PFSK-1 (cell line): Measurements from ENCODE around the gene GP1BA.

Source experiments
- POLR2AphosphoS5 ChIP-seq: IDR thresholded peaks from 2 replicates; pipeline ENCODE4 v1.6.1; 2012; ENCODE audit warnings: low read depth, mild to moderate bottlenecking, control low read depth, low read length, moderate library complexity
- REST ChIP-seq, 2 experiments: IDR thresholded peaks; 2 replicates each; pipeline versions ENCODE4 v1.6.1 to v1.8.0; 2011 to 2012; ENCODE audit warnings: low read depth in 2 of 2, low read length in 2 of 2, control low read depth in 1 of 2, inconsistent platforms in 1 of 2, mild to moderate bottlenecking in 1 of 2, moderate library complexity in 1 of 2; ENCODE audit not compliant: insufficient read depth in 1 of 2
- SIN3A ChIP-seq: IDR thresholded peaks from 2 replicates; pipeline ENCODE4 v1.6.1; 2012; ENCODE audit warnings: mild to moderate bottlenecking, low read length, moderate library complexity, borderline replicate concordance; ENCODE audit not compliant: insufficient read depth
- TAF1 ChIP-seq: IDR thresholded peaks from 2 replicates; pipeline ENCODE4 v1.6.1; 2012; ENCODE audit warnings: low read length, control low read depth, borderline replicate concordance; ENCODE audit not compliant: insufficient read depth

GRCh38 chr17:4956493-4957061 lies 24.5 kb downstream of the GP1BA start:
- TF ChIP-seq TAF1 = no peak
- TF ChIP-seq REST (IDR thresholded peaks at IDR 0.05; ENCODE audit: insufficient read depth in 1 of 2, low read depth in 2 of 2, low read length in 2 of 2) = no peak
- TF ChIP-seq POLR2AphosphoS5 = no peak
- no peak for TF ChIP-seq SIN3A
